HepG2 (cell line): ENCODE results near the gene DUSP12. TPM values are rescaled to one million over a fixed set of nuclear protein-coding genes. Genes with fewer than 3 reads are reported as not detected.

ENCODE experiments used
- ARNTL ChIP-seq: sonication (generic); formaldehyde crosslinking; IDR thresholded peaks from 2 replicates; pipeline ENCODE4 v1.4.0; 2020; ENCODE audit warnings: mild to moderate bottlenecking, missing genetic modification reagents
- CHD4 ChIP-seq: fragments of 200-600 bp; sonication (generic); IDR thresholded peaks from 2 replicates; pipeline ENCODE4 v1.7.0; 2017; ENCODE audit warnings: mild to moderate bottlenecking, low read length, borderline replicate concordance
- ELF1 ChIP-seq: sonication (generic); formaldehyde crosslinking; IDR thresholded peaks from 2 replicates; pipeline ENCODE4 v1.4.0; 2020; ENCODE audit warnings: missing genetic modification reagents
- ETV5 ChIP-seq: IDR thresholded peaks from 2 replicates; pipeline ENCODE4 v1.6.1; 2018; ENCODE audit warnings: missing biosample characterization, missing genetic modification reagents, inconsistent platforms, borderline replicate concordance
- FOXP4 ChIP-seq: sonication (generic); formaldehyde crosslinking; IDR thresholded peaks from 2 replicates; pipeline ENCODE4 v1.4.0; 2020; ENCODE audit warnings: missing genetic modification reagents
- GATAD1 ChIP-seq: IDR thresholded peaks from 2 replicates; pipeline ENCODE4 v1.6.1; 2016; ENCODE audit warnings: missing genetic modification reagents, missing compliant biosample characterization
- GATAD2A ChIP-seq: IDR thresholded peaks from 2 replicates; pipeline ENCODE4 v1.6.1; 2016
- HMGXB4 ChIP-seq, 2 experiments: sonication (generic) in 1 of 2; formaldehyde crosslinking in 1 of 2; IDR thresholded peaks; 2 replicates each; pipeline versions ENCODE4 v1.4.0 to v1.6.1; 2018 to 2020; ENCODE audit warnings: missing genetic modification reagents in 2 of 2, borderline replicate concordance in 1 of 2, low read depth in 1 of 2, mild to moderate bottlenecking in 1 of 2, missing biosample characterization in 1 of 2
- HNRNPK ChIP-seq: fragments of 200-400 bp; formaldehyde crosslinking; IDR thresholded peaks from 2 replicates; pipeline ENCODE4 v1.6.1; 2018; ENCODE audit warnings: low read length, low read depth, moderate library complexity, mild to moderate bottlenecking; ENCODE audit not compliant: poor library complexity, severe bottlenecking
- MIXL1 ChIP-seq: IDR thresholded peaks from 2 replicates; pipeline ENCODE4 v1.6.1; 2016
- NR2F6 ChIP-seq, 2 experiments: IDR thresholded peaks; 2 replicates each; pipeline ENCODE4 v1.6.1; 2016; ENCODE audit warnings: antibody characterized with exemption in 1 of 2, mild to moderate bottlenecking in 1 of 2
- POGZ ChIP-seq: sonication (generic); formaldehyde crosslinking; IDR thresholded peaks from 2 replicates; pipeline ENCODE4 v1.4.0; 2020; ENCODE audit warnings: mild to moderate bottlenecking, missing genetic modification reagents
- SALL1 ChIP-seq: sonication (generic); formaldehyde crosslinking; IDR thresholded peaks from 2 replicates; pipeline ENCODE4 v1.8.0; 2022; ENCODE audit warnings: mild to moderate bottlenecking, missing genetic modification reagents
- TP53 ChIP-seq: sonication (generic); formaldehyde crosslinking; conservative IDR thresholded peaks from 2 replicates; pipeline ENCODE4 v1.4.0; 2020; ENCODE audit warnings: missing genetic modification reagents
- ZNF12 ChIP-seq: sonication (generic); formaldehyde crosslinking; IDR thresholded peaks from 2 replicates; pipeline ENCODE4 v1.5.0; 2020; ENCODE audit warnings: missing genetic modification reagents
- ZNF335 ChIP-seq: sonication (generic); formaldehyde crosslinking; IDR thresholded peaks from 2 replicates; pipeline ENCODE4 v1.4.0; 2020; ENCODE audit warnings: missing genetic modification reagents
- polyA plus RNA-seq, 8 experiments: library from polyadenylated mRNA; depleted of rRNA in 3 of 8; stranded (reverse) in 7 of 8; unstranded in 1 of 8; fragments of >200 nt; fragmentation: Illumina TruSeq in 4 of 8; extraction: Trizol in 4 of 8; gene quantifications; 2 replicates each; pipeline versions ENCODE4 v1.2.1 to v1.2.3, GENCODE V29; 2011 to 2016; ENCODE audit warnings: low read depth in 4 of 8, missing spikeins in 1 of 8, mixed read lengths in 1 of 8; ENCODE audit not compliant: insufficient read depth in 1 of 8
- total RNA-seq, 5 experiments: library from RNA; depleted of rRNA; stranded (reverse); fragments of >200 nt; fragmentation: Illumina TruSeq; extraction: Trizol; gene quantifications; 2 replicates each; pipeline ENCODE4 v1.2.3, GENCODE V29; 2016; ENCODE audit warnings: low read depth in 1 of 5
- TF ChIP-seq, protein P1 (sequence below): sonication (generic); formaldehyde crosslinking; IDR thresholded peaks from 2 replicates; pipeline ENCODE4; 2020; ENCODE audit warnings: missing genetic modification reagents, mild to moderate bottlenecking, borderline replicate concordance
- TF ChIP-seq, protein P2 (sequence below): sonication (generic); formaldehyde crosslinking; conservative IDR thresholded peaks from 2 replicates; pipeline ENCODE4 v1.4.0; 2020; ENCODE audit warnings: mild to moderate bottlenecking, missing genetic modification reagents, moderate library complexity

DUSP12 gene
- total and polyA plus RNA-seq, 2 of the 13 experiments (the other 11 are each of a cell fraction or from before 2014, with no cell fraction given), result 36.7 to 37.1 TPM

- TF ChIP-seq HMGXB4 (CRISPR knock-in tag; IDR thresholded peaks at IDR 0.05; ENCODE audit: borderline replicate concordance in 1 of 2, low read depth in 1 of 2), result peak; percentile 54 to 57; a peak in 2 of 4 replicates
- peak; percentile 83 for TF ChIP-seq SALL1 (CRISPR knock-in tag)
- TF ChIP-seq POGZ (CRISPR knock-in tag), result peak; percentile 79
- TF ChIP-seq ELF1 (CRISPR knock-in tag), result peak; percentile 92
- TF ChIP-seq FOXP4 (CRISPR knock-in tag), result peak; percentile 95
- peak; percentile 76 for TF ChIP-seq CHD4
- 0 out of 2 replicates have a peak, but pooled peaks have one; percentile 32 for TF ChIP-seq TP53
- TF ChIP-seq NR2F6 (IDR thresholded peaks at IDR 0.05), result no peak
- TF ChIP-seq NR2F6 (CRISPR knock-in tag; IDR thresholded peaks at IDR 0.05), result peak; percentile 78
- TF ChIP-seq ARNTL (CRISPR knock-in tag), result 0 out of 2 replicates have a peak, but pooled peaks have one; percentile 25
- TF ChIP-seq, protein P1, sequence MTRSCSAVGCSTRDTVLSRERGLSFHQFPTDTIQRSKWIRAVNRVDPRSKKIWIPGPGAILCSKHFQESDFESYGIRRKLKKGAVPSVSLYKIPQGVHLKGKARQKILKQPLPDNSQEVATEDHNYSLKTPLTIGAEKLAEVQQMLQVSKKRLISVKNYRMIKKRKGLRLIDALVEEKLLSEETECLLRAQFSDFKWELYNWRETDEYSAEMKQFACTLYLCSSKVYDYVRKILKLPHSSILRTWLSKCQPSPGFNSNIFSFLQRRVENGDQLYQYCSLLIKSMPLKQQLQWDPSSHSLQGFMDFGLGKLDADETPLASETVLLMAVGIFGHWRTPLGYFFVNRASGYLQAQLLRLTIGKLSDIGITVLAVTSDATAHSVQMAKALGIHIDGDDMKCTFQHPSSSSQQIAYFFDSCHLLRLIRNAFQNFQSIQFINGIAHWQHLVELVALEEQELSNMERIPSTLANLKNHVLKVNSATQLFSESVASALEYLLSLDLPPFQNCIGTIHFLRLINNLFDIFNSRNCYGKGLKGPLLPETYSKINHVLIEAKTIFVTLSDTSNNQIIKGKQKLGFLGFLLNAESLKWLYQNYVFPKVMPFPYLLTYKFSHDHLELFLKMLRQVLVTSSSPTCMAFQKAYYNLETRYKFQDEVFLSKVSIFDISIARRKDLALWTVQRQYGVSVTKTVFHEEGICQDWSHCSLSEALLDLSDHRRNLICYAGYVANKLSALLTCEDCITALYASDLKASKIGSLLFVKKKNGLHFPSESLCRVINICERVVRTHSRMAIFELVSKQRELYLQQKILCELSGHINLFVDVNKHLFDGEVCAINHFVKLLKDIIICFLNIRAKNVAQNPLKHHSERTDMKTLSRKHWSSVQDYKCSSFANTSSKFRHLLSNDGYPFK (CRISPR knock-in tag), result 0 out of 2 replicates have a peak, but pooled peaks have one; percentile 31
- TF ChIP-seq HNRNPK, result no peak
- 0 out of 2 replicates have a peak, but pooled peaks have one; percentile 33 for TF ChIP-seq ZNF335 (CRISPR knock-in tag)
- TF ChIP-seq ETV5, result peak; percentile 70; the same call in 1 of the 2 replicates
- TF ChIP-seq MIXL1 (CRISPR knock-in tag), result peak; percentile 96
- TF ChIP-seq GATAD1 (CRISPR knock-in tag), result peak; percentile 39; the same call in 1 of the 2 replicates
- peak; percentile 78 for TF ChIP-seq GATAD2A (CRISPR knock-in tag)
- TF ChIP-seq ZNF12, result 0 out of 2 replicates have a peak, but pooled peaks have one; percentile 20
- TF ChIP-seq, protein P2, sequence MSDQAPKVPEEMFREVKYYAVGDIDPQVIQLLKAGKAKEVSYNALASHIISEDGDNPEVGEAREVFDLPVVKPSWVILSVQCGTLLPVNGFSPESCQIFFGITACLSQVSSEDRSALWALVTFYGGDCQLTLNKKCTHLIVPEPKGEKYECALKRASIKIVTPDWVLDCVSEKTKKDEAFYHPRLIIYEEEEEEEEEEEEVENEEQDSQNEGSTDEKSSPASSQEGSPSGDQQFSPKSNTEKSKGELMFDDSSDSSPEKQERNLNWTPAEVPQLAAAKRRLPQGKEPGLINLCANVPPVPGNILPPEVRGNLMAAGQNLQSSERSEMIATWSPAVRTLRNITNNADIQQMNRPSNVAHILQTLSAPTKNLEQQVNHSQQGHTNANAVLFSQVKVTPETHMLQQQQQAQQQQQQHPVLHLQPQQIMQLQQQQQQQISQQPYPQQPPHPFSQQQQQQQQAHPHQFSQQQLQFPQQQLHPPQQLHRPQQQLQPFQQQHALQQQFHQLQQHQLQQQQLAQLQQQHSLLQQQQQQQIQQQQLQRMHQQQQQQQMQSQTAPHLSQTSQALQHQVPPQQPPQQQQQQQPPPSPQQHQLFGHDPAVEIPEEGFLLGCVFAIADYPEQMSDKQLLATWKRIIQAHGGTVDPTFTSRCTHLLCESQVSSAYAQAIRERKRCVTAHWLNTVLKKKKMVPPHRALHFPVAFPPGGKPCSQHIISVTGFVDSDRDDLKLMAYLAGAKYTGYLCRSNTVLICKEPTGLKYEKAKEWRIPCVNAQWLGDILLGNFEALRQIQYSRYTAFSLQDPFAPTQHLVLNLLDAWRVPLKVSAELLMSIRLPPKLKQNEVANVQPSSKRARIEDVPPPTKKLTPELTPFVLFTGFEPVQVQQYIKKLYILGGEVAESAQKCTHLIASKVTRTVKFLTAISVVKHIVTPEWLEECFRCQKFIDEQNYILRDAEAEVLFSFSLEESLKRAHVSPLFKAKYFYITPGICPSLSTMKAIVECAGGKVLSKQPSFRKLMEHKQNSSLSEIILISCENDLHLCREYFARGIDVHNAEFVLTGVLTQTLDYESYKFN (CRISPR knock-in tag), result peak; percentile 71
Observed at GRCh38 chr1:161702250-161702649, 47.3 kb upstream of the DUSP12 start (continued).
